Esophagus squamous epithelium (tissue), 4 donors: ENCODE results near the gene SHANK3.

Source experiments
- CTCF ChIP-seq, 6 experiments: fragments of 450-650 bp in 4 of 6; fragments of 200-600 bp in 2 of 6; sonication (generic) in 2 of 6; IDR thresholded peaks; one replicate each; pipeline ENCODE4 v1.5.1; 2016 to 2019; ENCODE audit warnings: antibody characterized with exemption in 6 of 6, mild to moderate bottlenecking in 4 of 6, moderate library complexity in 4 of 6
- POLR2A ChIP-seq, 4 donors: fragments of 450-650 bp; IDR thresholded peaks; one replicate each; pipeline ENCODE4 v1.6.1; 2017; ENCODE audit warnings: antibody characterized with exemption in 4 of 4, mild to moderate bottlenecking in 4 of 4, moderate library complexity in 3 of 4

GRCh38 chr22:50698546-50698945, 25.9 kb downstream of the SHANK3 start:
- TF ChIP-seq CTCF (IDR thresholded peaks at IDR 0.05), result no peak
- no peak for TF ChIP-seq POLR2A (IDR thresholded peaks at IDR 0.05)
